GM18517 (cell line): ENCODE measurements around the gene TUBAL3.
"Not testable (repeated sequence)": the region's sequence is repeated elsewhere in the genome, so short reads cannot be mapped to it uniquely, and the experiment has no call there.

Experiments used
- ATAC-seq: cut with Tn5 transposase; IDR thresholded peaks from one replicate; pipeline ENCODE4 v1.9.1; 2021; ENCODE audit warnings: mild to moderate bottlenecking, moderate library complexity; ENCODE audit not compliant: unreplicated experiment

TUBAL3 gene

GRCh38 chr10:5381187-5381586, 23.4 kb downstream of the TUBAL3 start:
- no peak for ATAC-seq

DNA sequence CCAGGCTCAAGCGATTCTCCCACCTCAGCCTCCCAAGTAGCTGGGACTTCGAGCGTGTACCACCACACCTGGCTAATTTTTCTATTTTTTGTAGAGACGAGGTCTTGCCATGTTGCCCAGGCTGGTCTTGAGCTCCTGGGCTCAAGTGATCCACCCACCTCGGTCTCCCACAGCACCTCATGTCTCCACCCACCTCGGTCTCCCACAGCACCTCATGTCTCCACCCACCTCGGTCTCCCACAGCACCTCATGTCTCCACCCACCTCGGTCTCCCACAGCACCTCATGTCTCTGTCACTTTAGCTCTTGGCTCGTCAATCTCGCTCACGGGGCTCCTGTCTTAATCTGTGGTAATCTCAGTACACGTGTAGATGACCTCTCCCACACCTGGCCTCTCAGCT, 24.2 kb downstream of the TUBAL3 start:
- not testable (repeated sequence) for ATAC-seq

GRCh38 chr10:5379202-5379601, 25.4 kb downstream of the TUBAL3 start:
- ATAC-seq, result not testable (repeated sequence)

GRCh38 chr10:5376450-5376849, 28.2 kb downstream of the TUBAL3 start:
- ATAC-seq, result no peak

DNA sequence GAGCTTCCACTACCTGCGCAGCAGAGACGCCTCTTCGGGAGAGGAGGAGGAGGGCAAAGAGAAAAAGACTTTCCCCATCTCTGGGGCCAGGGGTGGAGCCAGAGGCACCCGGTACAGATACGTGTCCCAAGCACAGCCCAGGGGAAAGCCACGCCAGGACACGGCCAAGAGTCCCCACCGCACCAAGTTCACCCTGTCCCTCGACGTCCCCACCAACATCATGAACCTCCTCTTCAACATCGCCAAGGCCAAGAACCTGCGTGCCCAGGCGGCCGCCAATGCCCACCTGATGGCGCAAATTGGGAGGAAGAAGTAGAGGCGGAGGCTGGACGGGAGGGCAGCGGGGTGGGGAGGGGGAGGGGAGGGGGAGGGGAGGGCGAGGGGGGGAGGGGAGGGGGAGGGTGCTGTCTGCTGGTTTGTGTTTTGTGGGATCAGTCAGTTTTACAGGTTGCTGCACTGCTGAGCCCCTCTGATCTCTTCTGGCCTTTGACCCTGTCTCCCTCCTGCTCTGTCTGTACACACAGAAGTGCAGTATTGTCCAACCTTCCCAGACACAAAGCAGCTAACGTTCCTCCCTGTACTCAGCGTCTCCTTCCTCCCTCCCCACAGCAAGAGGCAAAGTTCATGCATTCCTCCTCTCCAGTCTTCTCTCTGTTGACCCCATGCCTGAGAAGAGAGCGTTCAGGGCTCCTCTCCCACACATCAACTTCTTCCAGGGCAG, 30.6 kb downstream of the TUBAL3 start:
- ATAC-seq, result no peak

- ATAC-seq, result no peak
These were observed 31.3 kb downstream of the TUBAL3 start for GRCh38 chr10:5373307-5373706.

DNA sequence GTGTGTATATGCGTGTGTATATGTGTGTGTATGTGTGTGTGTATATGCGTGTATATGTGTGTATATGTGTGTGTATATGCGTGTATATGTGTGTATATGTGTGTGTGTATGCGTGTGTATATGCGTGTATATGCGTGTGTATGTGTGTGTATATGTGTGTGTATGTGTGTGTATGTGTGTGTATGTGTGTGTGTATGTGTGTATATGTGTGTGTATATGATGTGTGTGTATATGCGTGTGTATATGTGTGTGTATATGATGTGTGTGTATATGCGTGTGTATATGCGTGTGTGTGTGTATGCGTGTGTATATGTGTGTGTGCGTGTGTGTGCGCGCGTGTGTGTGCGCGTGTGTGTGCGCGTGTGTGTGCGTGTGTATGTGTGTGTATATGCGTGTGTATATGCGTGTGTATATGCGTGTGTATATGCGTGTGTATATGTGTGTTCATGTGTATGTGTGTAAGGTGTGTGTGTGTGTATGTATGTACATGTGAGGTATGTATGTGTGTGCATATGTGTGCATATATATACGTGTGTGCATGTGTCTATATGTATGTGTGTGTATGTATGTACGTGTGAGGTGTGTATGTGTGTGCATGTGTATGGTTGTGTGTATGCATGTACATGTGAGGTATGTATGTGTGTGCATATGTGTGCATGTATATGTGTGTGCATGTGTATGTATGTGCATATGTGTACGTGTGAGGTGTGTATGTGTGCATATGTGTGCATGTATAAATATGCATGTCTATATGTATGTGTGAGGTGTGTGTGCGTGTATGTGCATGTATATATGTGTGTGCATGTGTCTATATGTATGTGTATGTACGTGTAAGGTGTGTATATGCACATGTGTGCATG, 33.9 kb downstream of the TUBAL3 start:
- no peak for ATAC-seq

- ATAC-seq, result no peak
These were observed 35.1 kb downstream of the TUBAL3 start for GRCh38 chr10:5369362-5370158.

GRCh38 chr10:5365928-5366327, 38.7 kb downstream of the TUBAL3 start:
- ATAC-seq, result no peak

- no peak for ATAC-seq
These were observed 39.7 kb downstream of the TUBAL3 start, which contains the start of gene UCN3 for GRCh38 chr10:5364890-5365338. UCN3 (plus strand) TSS chr10:5364966; CDS start chr10:5373721, 8,755 bp downstream.

- ATAC-seq, result no peak
These were observed 40.3 kb downstream of the TUBAL3 start for GRCh38 chr10:5364374-5364773.

- no peak for ATAC-seq
These were observed 41.8 kb downstream of the TUBAL3 start for GRCh38 chr10:5362873-5363272.

- no peak for ATAC-seq
These were observed 42.7 kb downstream of the TUBAL3 start for GRCh38 chr10:5361966-5362365.

GRCh38 chr10:5360318-5360915, 44.2 kb downstream of the TUBAL3 start:
- no peak for ATAC-seq

DNA sequence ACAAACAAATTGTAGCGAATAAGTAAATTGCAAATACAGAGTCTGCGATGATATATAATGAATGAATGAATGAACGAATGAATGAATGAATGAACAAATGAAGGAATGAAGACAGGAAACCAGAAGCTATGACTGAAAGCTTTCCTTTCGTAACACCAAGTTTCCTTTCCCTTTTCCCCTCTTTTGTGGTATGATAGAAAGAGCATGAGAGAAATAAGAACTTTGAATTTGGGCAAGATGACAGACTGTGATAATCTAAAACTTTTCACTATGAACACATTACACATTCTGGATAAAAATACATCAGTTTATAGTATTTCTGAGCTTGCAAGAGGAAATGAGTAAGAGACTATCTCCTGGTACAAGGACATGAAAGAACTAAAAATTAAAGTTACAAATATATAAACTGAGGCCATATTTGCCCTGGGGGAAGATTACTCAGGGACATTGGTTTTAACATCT, 48.3 kb downstream of the TUBAL3 start:
- no peak for ATAC-seq

GRCh38 chr10:5355594-5356301, 48.9 kb downstream of the TUBAL3 start:
- no peak for ATAC-seq

GRCh38 chr10:5354068-5354467, 50.6 kb downstream of the TUBAL3 start:
- ATAC-seq, result no peak

DNA sequence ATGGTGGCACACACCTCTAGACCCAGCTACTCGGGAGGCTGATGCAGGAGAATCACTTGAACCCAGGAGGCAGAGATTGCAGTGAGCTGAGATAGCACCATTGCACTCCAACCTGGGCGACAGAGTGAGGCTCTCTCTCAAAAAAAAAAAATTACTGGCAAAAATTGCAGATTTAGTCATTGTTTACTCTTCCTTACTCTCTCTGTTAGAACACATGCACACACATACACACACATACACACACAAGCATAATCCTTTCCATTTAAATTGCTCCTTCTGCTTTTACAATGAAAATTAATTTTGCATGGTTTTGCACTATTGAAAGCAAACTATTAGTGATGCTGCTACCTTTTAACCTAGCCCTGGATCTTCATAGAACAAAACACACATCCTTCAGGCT, 55.3 kb downstream of the TUBAL3 start:
- no peak for ATAC-seq

DNA sequence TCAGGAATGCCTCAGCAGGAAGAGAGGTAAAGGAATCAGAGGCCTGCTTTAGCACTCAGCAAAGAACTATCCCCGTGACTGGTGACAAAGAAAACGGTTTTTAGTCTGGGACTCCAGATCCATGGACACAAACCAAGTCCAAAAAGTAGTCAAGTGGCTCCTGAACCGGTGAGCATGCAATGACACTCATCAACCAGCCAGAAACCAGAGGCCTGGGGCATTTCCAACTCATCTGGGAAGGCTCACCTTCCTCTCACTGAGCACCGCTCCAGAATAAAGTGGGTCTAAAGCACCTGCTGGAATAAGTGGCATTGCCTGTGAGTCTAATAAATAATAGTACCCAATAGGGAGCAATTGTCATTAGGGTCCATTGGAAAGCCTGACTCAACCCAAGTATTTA, 57.7 kb downstream of the TUBAL3 start:
- ATAC-seq, result no peak

GRCh38 chr10:5344746-5345145, 59.9 kb downstream of the TUBAL3 start:
- ATAC-seq, result no peak
